HL-60/S4 treated with phorbol 12-myristate 13-acetate at 8.2 ng/mL for 4 days and 3 days (cell line): ENCODE data around the gene DAAM2.

Experiments used
- in situ Hi-C: fragments of 300-500 bp; cut with MboI; formaldehyde crosslinking; loops from 2 replicates; pipeline ENCODE4 v1.15.0; 2022; ENCODE audit warnings: low sequenced_read_pairs

The DAAM2 gene

DNA sequence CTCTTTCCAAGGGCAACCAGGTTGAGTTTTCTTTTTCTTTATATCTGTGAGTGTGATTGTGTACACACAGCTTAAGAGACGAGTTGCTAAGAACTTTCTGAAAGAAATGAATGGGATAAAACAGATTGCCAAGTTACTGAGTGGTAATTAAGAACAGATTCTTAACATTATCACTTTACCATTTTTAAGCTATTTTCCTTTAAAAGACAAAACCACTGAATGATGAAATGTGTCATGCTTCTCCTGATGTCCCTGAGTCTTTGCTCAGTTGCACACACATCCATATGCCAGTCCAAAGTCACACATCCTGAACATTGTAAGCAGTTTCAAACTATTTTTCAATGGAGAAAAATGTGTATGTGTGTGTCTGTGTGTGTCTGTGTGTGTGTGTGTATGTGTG is 5.5 kb upstream of the DAAM2 start:
- in situ Hi-C loops: no loop called here

DNA sequence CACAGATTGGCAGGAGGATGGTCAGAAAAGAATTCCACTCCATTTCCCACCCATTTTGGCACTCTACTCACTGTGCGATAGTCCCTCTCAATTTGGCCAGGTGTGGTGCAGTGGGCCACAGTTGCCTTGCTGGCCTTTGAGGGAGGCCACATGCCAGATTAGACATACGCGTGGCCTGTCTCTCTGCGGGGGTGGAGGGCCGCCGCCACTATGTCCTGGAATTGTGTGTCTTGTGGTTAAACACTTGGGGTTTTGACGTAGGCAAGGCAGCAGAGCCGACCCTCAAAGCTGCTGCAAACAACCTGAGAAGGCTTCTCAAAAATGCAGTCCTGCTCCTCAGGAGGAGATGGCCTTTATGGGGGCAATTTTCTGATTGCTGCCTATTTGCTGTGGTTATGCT is 4.9 kb upstream of the DAAM2 start:
- in situ Hi-C loops: no loop called here

DNA sequence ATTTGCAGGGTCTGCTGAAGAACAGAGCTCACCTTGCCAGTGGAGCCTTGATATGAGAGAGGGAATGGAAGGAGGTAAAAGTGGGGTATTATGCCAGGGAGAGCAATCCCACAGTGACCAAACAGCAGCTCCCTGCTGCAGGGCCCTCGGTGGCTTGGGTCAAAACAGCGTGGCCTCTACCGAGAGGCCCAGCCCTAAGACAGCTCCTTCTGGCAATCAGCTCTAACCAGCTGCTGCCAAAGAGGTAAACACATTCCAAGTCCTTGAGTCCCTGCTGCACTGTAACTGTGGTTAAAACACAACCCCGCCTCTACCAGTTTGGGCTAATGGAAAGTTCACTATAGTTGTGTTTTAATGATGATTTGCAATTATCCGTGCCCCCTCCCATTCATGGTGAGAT is 1.4 kb upstream of the DAAM2 start:
- in situ Hi-C loops: no loop called here

- in situ Hi-C loops: no loop called here
These were observed 865 bp upstream of the DAAM2 start for GRCh38 chr6:39791311-39791710.

DNA sequence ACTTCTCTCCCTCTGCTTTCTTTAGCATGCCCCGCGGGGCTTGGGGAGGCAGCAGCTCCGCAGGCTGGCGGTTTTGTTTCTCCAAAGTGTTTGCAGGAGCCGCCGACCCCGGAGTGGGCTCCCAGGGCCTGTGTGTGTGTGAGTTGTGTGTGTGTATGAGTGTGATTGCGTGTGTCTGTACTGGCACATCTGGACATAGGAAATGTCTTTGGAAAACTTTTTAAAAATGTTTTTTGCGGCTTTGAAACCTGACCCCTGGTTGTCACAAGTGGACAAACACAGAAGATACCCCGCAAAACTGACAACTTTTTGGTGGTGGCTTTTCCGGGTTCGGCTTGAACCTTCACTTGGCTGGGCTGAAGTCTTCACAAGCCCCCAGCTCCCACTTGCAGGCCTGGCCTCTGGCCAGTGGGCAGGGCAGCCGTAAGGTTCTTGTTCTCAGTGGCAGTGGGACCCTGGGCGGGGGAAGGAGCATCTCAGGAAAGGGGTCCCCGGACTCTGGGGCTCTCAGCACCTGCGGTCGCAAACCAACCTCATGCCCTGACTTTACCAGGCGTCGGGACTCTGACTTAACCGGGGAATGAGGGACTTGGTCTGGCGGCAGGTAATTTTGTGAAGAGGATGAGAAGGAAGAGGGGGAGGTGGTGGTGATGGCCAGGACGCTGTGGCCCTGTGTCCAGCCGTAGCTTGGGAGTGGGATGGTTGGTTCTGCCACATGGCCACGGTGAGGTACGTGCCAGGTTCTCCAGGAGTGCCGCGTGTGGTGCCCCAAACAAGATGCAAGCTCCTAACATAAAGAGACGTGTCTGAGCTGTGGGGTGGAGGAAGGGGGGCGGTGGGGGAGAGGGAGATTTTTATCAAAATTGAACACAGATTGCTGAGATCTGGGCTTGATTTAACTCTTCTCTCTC is 619 bp downstream of the DAAM2 start:
- in situ Hi-C loops: no loop called here

- in situ Hi-C loops: no loop called here
These were observed 1.3 kb downstream of the DAAM2 start for GRCh38 chr6:39793516-39793915.

DNA sequence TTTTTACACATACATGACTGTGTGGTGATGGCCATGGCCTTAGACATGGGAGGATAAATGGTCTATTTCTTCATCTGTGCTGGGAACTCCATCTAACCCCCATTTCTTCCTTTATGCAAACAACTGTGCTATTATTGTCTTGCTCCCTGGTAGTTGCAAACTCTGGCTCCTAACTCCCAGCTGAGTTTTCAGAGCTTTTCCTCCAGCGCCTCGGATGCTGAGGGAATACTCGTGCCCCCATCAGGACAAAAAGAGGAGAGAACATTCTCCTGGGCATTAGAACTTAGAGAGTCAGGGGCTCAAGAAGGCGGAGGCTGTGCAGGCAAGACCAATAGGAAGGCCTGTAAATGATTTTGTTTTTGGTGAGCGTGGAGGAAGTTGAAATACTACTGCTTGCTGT is 2.1 kb downstream of the DAAM2 start:
- in situ Hi-C loops: no loop called here

- in situ Hi-C loops: no loop called here
These were observed 5.6 kb downstream of the DAAM2 start for GRCh38 chr6:39797751-39798150.

DNA sequence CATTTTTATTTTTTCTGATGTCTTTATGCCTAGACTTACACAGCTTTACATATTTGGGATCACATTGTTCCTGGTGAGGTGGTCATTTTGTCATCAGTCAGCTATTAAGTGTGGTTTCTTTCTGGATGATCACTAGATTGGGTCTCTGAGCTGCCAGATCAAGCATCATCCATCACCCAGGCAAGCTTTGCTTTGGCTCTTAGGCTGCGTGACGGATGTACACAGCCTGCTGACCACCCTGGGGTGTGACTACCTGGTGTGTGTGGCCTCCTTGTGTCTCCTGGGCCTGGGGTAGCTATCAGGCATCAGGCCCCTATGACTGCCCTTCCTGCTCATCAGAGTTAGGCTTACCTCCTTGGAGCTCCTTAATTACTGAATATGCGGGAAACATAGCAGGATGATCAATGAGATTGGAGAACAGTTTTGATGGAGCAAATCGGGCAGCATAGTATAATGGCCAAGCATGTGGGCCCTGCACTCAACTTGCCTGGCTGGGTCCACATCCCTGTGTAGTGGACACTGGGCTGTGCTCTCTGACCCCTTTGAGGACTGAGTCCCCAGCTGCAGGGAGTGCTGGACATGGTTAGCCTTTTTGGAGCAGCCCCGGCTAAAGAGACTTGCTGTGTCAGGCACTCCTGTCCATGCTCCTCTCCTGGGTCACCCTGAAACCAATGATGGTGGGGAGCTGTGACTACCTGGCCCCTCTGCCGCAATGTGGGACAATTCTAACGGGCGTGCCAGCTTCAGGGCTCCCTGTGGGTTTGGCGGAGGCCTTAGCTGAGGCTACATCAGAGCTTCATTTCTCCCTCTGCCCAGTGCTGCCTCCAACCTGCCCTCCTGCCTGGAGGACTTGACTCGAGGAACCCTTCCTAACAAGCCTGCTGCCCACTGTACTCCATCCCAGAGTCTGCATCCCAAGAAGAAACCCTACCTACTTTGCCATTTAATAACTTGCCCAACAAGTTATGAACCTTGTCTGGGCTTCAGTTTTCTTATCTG is 8.2 kb downstream of the DAAM2 start:
- in situ Hi-C loops: no loop called here

DNA sequence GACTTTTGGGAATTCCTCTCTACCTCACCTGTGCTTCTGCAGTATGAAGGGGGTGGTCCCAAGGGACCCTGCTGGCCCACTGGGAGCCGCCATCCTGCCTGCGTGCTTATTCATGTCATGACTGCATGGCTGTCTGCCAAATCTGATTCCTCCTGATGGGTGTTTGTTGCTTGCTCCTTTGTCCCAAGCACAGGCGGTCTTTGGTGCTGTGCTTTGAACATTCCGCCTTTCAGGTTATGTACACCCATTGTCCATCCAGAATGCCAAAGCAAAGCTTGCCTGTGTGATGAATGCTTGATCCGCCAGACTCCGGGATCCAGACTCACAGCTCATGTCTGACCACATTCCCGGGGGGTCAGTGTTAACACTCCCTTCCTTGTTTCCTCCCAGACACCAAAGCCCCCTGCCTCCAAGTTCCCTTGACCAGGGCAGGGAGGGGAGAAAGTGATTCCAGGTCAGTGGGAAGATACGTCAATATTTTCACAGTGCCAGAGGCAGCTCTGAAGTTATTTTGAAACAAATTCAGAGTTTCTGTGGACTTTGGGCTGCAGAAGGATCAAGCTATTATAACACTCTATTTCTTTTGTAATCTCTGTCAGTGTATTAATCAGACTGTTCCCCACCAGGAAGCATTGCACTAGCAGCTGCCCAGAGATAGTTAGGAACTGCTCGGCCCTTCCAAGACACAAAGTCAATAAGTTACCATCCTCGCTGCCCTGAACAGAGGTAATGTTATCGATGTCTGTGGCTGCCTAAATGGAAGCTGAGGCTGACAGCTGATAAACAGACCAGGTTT is 9.5 kb downstream of the DAAM2 start:
- in situ Hi-C loops: no loop called here

DNA sequence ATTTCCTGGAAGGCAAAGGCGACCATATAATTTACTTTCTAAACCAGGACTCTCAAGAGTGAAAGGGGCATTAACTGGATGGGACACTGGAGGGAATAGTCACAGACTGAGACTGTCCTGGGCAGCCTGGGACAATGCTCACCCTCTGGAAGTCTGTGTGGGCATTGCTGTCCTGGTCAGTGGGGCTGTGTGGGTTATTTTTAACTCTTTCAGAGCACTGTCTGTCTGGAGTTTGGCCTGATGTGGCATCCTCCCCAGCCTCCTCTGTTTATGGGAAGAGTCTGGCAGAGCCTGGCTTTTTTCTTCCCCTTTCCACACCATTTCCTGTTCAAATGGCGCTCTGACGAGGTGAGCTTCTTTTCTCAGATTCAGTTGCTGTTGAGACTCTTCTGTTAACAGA is 11.7 kb downstream of the DAAM2 start:
- in situ Hi-C loops: no loop called here

GRCh38 chr6:39804466-39805065 is 12.4 kb downstream of the DAAM2 start:
- in situ Hi-C loops: no loop called here

DNA sequence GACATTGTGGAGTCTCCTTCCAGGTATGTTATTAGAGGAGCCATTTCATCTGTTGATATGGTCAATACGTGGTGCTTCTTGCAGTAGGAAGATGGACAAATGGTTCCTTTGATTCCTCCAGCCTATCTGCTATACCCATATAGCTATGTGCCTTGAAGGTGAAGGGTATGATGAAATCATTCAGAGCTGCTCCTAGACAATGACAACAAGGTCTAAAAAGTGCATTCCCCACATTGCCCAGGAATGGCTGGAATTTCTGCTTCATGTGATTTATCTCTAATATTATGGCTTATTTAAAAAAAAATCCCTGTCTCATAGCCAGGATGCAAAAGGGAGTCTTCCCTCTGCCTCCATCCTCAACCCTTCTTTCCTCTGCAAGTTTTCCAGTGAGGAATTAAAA is 14.1 kb downstream of the DAAM2 start:
- in situ Hi-C loops: no loop called here

GRCh38 chr6:39808346-39808745 is 16.2 kb downstream of the DAAM2 start:
- in situ Hi-C loops: no loop called here

GRCh38 chr6:39808964-39809363 is 16.8 kb downstream of the DAAM2 start:
- in situ Hi-C loops: no loop called here

- in situ Hi-C loops: no loop called here
These were observed 19.7 kb downstream of the DAAM2 start for GRCh38 chr6:39811835-39812345.

DNA sequence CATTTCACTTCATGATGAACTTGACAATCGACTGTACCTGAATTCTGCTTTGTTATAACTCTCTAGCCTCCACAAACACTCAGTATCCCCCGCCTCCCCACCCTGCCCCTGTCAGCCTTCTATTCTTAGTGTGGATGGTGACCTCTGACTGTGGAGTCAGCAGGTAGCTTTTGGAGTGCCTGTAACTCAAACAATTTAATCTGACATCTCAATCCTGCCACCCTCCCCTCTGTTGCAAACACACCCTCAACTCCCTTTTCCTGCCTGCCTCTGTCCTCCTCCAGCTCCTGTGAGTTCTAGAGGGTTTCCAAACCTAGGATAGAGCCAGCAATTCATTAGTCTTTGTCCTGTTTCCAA is 20.3 kb downstream of the DAAM2 start:
- in situ Hi-C loops: no loop called here

DNA sequence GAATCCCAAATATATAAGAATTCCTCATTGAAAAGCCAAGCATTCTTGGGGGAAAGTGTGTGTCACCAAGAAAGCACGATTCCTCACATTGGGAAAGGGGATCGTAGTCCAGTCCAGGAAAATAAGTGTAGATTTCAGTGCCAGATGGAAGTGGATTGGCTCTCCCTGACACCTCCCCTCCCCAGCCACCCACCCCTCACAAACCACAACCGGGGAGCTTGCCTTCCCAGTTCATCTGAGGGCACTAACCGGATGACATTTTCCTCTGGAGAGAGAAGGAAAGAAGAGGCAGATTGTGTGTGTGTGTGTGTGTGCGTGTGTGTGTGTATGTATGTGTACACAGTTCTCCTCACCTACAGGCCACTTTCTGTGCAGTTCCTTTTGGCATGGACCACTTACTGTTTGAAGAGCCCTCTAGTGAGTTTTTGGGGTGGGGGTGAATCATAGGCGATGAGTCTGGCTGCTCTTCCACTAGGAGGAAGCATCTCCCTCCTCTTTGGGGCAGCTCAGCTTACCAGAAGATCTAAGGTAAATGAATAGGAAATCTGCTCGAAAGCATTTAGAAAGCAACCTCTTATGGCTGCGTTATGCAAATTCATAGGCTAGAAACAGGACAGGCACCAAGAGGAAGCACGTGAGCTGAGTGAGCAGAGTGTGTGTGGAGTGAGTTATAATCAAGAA is 20.8 kb downstream of the DAAM2 start:
- in situ Hi-C loops: no loop called here

GRCh38 chr6:39814236-39814635 is 22.1 kb downstream of the DAAM2 start:
- in situ Hi-C loops: no loop called here

GRCh38 chr6:39815356-39815755 is 23.2 kb downstream of the DAAM2 start:
- in situ Hi-C loops: no loop called here
